GM21360 (cell line): ENCODE results near the gene TRIO.
A peak's percentile ranks its signal among the peaks of the same experiment; 100 is the strongest.

Source experiments
- ATAC-seq: cut with Tn5 transposase; IDR thresholded peaks from one replicate; pipeline ENCODE4 v1.9.1; 2021; ENCODE audit warnings: mild to moderate bottlenecking, moderate library complexity; ENCODE audit not compliant: unreplicated experiment

The TRIO gene

GRCh38 chr5:14165375-14166106 is 22.4 kb downstream of the TRIO start:
- ATAC-seq, result no peak

DNA sequence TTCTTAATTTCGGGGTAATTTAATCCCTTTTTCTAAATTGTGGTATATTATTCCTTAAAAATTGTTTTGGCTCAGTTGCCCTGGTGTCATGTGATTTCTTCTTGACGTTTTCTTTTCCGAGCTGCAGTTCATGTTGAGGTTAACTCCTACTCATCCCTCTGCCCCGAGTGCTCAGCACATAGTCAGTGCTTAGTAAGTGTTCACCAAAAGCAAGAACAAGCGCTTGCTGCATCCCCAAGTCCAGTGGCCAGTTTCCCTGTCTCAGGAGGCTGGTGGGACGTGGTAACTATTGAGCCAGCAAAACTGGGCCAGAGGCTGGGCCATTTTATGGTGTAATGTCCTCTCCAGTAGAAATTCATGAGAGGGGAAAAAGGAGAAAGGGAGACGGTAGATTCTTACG is 23.3 kb downstream of the TRIO start:
- no peak for ATAC-seq

DNA sequence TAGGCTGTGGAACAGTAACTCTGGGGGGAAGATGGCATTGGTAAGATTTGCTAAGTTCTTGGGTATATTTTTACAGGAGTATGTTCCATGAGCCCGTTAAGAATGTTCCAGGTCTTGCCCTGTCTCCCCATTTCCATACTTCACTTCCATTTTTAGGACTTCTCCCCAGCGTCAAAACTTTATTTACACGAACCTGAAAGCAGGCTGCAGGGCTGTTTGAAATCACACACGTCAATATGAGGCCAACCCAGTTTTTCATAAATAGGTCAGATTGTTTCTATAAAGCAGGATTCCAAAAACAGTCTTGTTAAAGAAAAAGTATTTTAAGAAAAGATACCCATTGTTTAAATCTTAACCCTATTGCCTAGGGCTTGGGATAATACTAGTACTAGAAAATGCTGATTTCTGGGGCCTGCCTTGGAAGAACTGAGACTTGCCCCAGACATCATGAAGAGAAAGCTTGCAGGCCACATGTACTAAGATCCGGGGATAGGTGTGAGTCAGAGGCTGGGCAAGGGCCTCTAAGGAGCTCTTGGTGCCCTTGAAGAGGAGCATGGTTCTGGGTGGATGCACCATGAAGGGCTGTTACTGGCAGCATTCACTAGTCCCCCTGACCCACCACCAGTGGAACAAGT is 24.2 kb downstream of the TRIO start:
- peak; percentile 36 for ATAC-seq

DNA sequence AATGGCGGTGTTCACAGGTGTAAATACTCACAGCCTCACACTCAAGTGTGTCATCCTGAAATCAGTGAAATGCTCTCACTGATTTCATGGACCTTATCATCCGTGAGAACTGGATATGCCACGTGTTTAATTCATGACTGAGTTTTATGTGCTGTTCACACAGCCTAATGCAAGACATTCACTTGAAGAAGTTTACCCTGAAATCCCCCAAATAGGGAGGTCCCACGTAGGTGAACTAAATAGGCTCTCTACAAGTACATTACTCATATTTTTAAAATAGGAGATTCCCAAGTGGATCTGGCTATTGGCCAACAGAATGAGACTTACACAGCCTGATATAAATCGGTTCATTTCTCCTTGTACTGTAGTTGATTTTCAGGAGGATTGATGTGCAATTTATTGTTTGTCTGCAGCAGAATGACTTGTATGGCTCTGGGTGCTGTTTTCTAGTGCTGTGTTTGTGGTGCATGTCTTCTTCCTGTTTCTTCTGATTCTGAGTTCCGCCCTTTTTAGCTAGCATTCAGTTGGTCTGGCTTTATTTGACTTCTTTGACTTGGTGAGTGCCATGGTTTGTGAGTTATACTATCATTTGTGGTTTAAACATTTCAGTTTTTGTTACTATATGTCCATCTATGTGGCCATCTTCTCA is 25.1 kb downstream of the TRIO start:
- peak; percentile 34 for ATAC-seq

DNA sequence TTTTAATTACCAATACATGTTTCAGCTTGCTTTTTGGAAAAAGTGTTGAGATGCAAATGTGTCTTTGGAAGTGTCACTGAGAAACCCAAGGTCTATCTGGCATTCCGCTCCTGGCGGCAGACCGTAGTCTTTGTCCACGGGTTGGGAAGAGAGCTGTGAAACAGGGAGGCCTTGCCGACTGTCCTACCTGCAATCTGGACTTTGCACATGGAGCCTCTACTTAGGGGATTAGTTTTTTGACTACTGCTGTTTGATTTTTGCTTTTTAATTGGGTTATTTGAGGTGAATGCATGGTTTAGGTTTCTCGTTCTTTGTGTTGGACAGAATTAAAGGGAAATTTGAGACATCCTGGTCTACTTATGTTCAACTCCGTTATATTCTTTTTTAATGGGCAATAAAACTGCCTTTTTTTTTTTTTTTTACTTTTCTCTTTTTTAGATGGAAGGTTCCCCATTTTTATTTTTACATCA is 25.7 kb downstream of the TRIO start:
- no peak for ATAC-seq

GRCh38 chr5:14171046-14171445 is 27.9 kb downstream of the TRIO start:
- no peak for ATAC-seq

DNA sequence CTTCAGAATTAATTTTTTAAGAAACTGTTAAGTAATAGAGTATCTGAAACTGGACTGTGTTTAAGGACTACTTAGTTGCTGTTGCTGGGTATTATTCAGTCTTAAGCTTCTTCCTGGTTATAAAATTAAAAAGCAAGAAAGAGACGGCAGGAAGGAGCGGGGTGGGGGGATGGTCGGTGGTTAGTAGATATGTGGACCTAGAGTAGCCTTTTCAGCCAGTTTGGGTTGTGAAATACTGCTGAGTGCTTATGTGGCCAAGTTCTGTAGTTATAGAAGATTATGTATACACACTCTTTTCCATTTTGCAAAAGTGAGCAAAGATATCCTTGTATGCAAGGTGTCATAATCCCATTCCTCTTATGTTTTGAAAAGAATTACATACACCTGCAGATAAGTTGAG is 28.5 kb downstream of the TRIO start:
- no peak for ATAC-seq

GRCh38 chr5:14172149-14172795 is 29.1 kb downstream of the TRIO start:
- ATAC-seq, result peak; percentile 61

GRCh38 chr5:14173377-14174229 is 30.5 kb downstream of the TRIO start:
- ATAC-seq, result no peak

DNA sequence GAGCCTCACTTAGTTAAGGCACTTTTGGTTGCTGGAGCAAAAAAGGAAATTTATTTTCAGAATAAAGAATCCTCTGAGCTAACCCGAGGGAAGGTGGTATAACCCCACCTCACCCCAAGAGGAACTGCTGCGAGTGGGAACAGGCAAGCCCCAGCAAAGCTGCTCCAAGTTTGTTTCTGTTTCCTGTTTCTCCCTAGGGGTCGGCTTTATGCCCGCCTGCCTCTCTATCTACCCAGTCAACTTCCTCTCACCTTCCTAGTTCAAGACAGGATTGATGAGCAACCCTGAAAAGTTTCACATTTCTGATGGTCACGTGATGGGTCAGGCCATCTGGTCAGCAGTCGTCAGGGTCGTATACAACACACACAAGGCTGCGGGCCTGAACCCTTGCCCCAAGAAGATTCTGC is 31.1 kb downstream of the TRIO start:
- no peak for ATAC-seq

DNA sequence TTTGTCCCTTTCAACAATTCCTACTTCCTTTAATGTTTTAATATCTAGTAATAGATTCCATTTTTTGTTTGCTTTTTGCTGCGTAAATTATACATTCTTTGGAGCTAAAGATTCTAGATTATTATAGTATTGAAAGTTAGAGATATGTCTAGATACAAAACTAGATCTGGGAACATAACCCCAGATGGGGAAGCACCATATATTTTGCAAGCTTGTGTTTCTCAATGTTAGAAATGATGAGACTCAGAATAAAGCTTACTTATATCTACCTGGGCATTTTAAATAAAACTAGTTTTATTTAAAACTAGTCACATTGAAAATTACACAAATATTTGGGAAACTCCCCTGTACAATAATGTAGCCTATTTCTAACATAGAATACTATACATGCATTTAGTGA is 32.2 kb downstream of the TRIO start:
- ATAC-seq, result no peak

DNA sequence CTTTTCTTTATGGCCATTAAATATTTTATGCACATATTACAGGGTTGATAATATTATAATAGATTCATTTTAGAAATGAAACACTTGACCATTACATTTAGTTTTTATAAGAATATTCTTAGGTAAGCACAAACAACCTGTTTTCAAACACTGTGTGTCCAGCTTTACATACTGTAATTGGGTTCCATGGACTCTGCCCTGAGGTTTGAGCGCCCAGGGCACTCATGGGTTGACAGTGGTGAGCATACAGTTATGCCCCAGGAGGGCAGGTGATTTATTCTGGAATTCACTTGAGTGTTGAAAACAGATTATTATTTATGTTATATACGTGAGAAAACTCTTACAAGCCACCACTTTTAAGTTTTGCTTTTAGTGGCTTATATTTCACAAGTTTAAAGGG is 33.7 kb downstream of the TRIO start:
- no peak for ATAC-seq

DNA sequence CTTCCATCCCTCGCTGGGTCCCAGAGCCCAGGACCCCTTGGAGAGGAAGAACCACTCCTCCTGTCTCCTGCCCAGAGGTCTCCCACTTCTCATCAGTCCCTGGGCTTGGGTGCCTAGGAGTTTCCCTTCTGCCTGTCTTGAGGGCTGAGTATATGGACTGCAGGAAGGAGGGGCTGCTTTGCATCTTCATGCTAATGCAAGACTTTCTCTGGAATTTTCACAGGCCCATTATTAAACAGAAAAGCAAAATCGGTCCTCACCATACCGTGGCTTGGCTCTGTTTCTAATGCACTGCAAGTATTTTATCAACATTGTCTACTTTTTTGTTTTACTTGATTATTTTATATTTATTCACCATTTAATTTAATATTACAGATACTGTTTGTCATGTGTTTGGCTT is 34.5 kb downstream of the TRIO start:
- ATAC-seq, result no peak

DNA sequence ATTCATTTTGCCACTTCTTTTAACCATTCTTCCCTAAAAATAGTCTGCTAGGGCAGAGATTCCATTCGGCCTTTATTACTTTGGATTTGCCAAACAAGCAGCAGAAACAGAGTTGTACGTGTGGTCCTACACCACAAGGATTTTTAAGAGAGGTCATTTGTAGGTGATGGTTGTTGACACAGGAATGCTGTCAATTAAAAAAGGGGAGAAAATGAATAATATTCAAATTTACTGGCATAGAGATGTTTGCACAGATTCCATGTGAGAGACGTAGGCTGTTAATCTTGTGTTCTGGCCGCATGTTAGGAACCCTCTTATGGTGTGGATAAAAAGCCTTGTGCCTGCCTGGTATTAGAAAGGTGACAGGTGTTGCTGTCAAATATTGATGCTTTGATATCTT is 34.9 kb downstream of the TRIO start:
- no peak for ATAC-seq

DNA sequence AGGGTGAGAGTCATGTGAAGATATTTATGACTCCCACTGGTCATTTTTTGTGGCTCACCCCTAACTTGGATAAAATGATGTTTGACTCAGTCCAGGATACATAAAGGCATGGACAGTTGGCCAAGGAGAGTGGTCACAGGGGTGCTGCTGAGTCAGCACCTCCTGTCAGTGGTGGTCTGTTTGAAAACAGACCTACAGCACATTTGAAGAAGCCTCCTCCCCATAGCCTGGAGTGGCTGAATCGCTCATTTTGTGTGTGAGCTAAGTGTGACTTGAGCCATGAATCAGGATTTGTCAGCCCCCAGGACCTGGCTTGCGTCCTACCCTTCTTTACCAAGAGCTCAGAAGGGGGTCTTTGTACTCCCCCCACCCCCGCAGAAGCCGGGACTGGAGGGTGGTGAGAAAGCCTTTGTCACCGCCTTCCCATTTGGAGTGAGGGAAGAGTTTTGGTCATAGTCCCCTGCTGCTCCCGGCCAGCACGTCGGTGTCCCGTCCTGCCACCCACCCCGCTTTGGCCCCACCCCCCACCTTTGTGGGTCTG is 35.6 kb downstream of the TRIO start:
- no peak for ATAC-seq

DNA sequence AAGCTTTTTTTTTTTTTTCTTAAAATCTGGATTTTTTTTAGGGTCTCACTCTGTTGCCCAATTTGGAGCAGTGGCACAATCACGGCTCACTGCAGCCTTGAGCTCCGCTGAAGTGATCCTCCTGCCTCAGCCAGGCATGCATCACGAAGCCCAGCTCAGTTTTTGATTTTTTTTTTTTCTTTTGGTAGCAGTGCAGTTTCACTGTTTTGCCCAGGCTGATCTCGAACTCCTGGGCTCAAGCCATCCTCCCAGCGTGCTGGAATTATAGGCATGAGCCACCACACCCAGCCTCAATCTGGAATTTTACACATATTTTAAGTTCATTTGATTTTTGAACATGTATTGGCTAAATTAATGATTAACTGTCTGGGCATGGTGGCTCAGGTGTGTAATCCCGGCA is 36.3 kb downstream of the TRIO start:
- no peak for ATAC-seq

DNA sequence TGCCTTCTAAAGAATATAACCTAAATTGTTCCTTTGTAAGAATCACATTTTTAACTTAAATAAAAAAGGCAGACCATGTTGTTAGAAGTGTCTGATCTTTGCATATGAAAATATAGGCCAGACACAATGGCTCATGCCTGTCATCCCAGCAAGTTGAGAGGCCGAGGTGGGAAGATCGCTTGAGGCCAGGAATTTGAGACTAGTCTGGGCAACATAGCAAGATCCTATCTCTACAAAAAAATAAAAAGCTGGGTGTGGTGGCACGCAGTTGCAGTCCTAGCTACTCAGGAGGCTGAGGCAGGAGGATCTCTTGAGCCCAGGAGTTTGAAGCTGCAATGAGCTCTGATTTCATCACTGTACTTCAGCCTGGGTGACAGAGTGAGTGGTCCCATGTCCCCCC is 37.3 kb downstream of the TRIO start:
- no peak for ATAC-seq

- no peak for ATAC-seq
These were observed 38.3 kb downstream of the TRIO start for GRCh38 chr5:14181299-14181968.

- ATAC-seq, result no peak
These were observed 39.6 kb downstream of the TRIO start for GRCh38 chr5:14182761-14183160.
